Stimulated activated memory B cell treated with anti-CD40 and anti-IgM and Interleukin-4, amounts not matched to agents 10 μg/mL and 1 μg/mL and 100 μg/mL, for 72 hours (primary cell): Measurements from ENCODE around the gene BMPER.

Experiments
- ATAC-seq: fragments of 150-1000 bp; cut with Tn5 transposase; 2 replicates; pipeline ENCODE4 v1.10.0; 2021
- H3K27ac Mint-ChIP-seq: one replicate; pipeline ENCODE4 v1.8.0; 2022; ENCODE audit warnings: mild to moderate bottlenecking, mixed read lengths
- H3K27me3 Mint-ChIP-seq: one replicate; pipeline ENCODE4 v1.8.0; 2022; ENCODE audit warnings: mixed read lengths
- H3K36me3 Mint-ChIP-seq: one replicate; pipeline ENCODE4 v1.8.0; 2022; ENCODE audit warnings: mixed read lengths
- H3K4me1 Mint-ChIP-seq: one replicate; pipeline ENCODE4 v1.8.0; 2022; ENCODE audit warnings: mixed read lengths
- H3K4me3 Mint-ChIP-seq: one replicate; pipeline ENCODE4 v1.8.0; 2022; ENCODE audit warnings: mild to moderate bottlenecking, moderate library complexity, mixed read lengths
- H3K9me3 Mint-ChIP-seq: one replicate; pipeline ENCODE4 v1.8.0; 2022; ENCODE audit warnings: mixed read lengths

Gene BMPER

GRCh38 chr7:34038816-34039470, 133.6 kb downstream of the BMPER start:
- Mint-ChIP-seq H3K36me3 (no peaks in the 10 kb centered on the region), H3K27ac (no peak overlapping the region), H3K27me3 (no peaks in the 10 kb centered on the region), H3K4me3 (no peak overlapping the region), H3K4me1 (no peaks in the 10 kb centered on the region), H3K9me3 (no peaks in the 10 kb centered on the region)
- no peak for ATAC-seq

- no peaks in the 10 kb centered on the region for H3K4me1 Mint-ChIP-seq
- H3K36me3 Mint-ChIP-seq, result no peaks in the 10 kb centered on the region
- no peak overlapping the region for H3K27ac Mint-ChIP-seq
- ATAC-seq, result no peak
- no peaks in the 10 kb centered on the region for H3K9me3 Mint-ChIP-seq
- no peaks in the 10 kb centered on the region for H3K27me3 Mint-ChIP-seq
- H3K4me3 Mint-ChIP-seq, result no peak overlapping the region
These were observed 136.4 kb downstream of the BMPER start for GRCh38 chr7:34041707-34042106.

- Mint-ChIP-seq H3K9me3 (no peaks in the 10 kb centered on the region), H3K36me3 (no peaks in the 10 kb centered on the region), H3K27me3 (no peaks in the 10 kb centered on the region), H3K4me1 (no peaks in the 10 kb centered on the region), H3K27ac (no peak overlapping the region), H3K4me3 (no peak overlapping the region)
- no peak for ATAC-seq
These were observed 137.1 kb downstream of the BMPER start for GRCh38 chr7:34042406-34042805.

- Mint-ChIP-seq H3K36me3 (no peaks in the 10 kb centered on the region), H3K27ac (no peak overlapping the region), H3K9me3 (peaks cover 3% of the 10 kb centered on the region), H3K4me1 (no peaks in the 10 kb centered on the region), H3K27me3 (no peaks in the 10 kb centered on the region), H3K4me3 (no peak overlapping the region)
- ATAC-seq, result no peak
These were observed 138.3 kb downstream of the BMPER start for GRCh38 chr7:34043461-34044305.

GRCh38 chr7:34044306-34044643, 138.9 kb downstream of the BMPER start:
- H3K36me3 Mint-ChIP-seq, result no peaks in the 10 kb centered on the region
- H3K4me1 Mint-ChIP-seq, result no peaks in the 10 kb centered on the region
- H3K27ac Mint-ChIP-seq, result no peak overlapping the region
- peaks cover 3% of the 10 kb centered on the region for H3K9me3 Mint-ChIP-seq
- no peaks in the 10 kb centered on the region for H3K27me3 Mint-ChIP-seq
- no peak for ATAC-seq
- no peak overlapping the region for H3K4me3 Mint-ChIP-seq

GRCh38 chr7:34044734-34045353, 139.5 kb downstream of the BMPER start:
- no peaks in the 10 kb centered on the region for H3K27me3 Mint-ChIP-seq
- ATAC-seq, result no peak
- H3K4me1 Mint-ChIP-seq, result no peaks in the 10 kb centered on the region
- no peaks in the 10 kb centered on the region for H3K36me3 Mint-ChIP-seq
- peaks cover 3% of the 10 kb centered on the region for H3K9me3 Mint-ChIP-seq
- H3K27ac Mint-ChIP-seq, result no peak overlapping the region
- no peak overlapping the region for H3K4me3 Mint-ChIP-seq

GRCh38 chr7:34048445-34048844, 143.1 kb downstream of the BMPER start:
- peaks cover 7% of the 10 kb centered on the region for H3K9me3 Mint-ChIP-seq
- no peaks in the 10 kb centered on the region for H3K27me3 Mint-ChIP-seq
- no peaks in the 10 kb centered on the region for H3K36me3 Mint-ChIP-seq
- no peak overlapping the region for H3K27ac Mint-ChIP-seq
- no peak overlapping the region for H3K4me3 Mint-ChIP-seq
- no peak for ATAC-seq
- no peaks in the 10 kb centered on the region for H3K4me1 Mint-ChIP-seq

- no peak overlapping the region for H3K4me3 Mint-ChIP-seq
- no peaks in the 10 kb centered on the region for H3K4me1 Mint-ChIP-seq
- H3K27me3 Mint-ChIP-seq, result no peaks in the 10 kb centered on the region
- H3K36me3 Mint-ChIP-seq, result no peaks in the 10 kb centered on the region
- H3K27ac Mint-ChIP-seq, result no peak overlapping the region
- no peak for ATAC-seq
- H3K9me3 Mint-ChIP-seq, result peaks cover 4% of the 10 kb centered on the region
These were observed 148.7 kb downstream of the BMPER start for GRCh38 chr7:34054075-34054474.

- no peaks in the 10 kb centered on the region for H3K9me3 Mint-ChIP-seq
- no peak for ATAC-seq
- no peaks in the 10 kb centered on the region for H3K36me3 Mint-ChIP-seq
- no peaks in the 10 kb centered on the region for H3K4me1 Mint-ChIP-seq
- no peak overlapping the region for H3K4me3 Mint-ChIP-seq
- H3K27ac Mint-ChIP-seq, result no peak overlapping the region
- H3K27me3 Mint-ChIP-seq, result no peaks in the 10 kb centered on the region
These were observed 151.8 kb downstream of the BMPER start for GRCh38 chr7:34057136-34057535.

- H3K4me1 Mint-ChIP-seq, result no peaks in the 10 kb centered on the region
- H3K27ac Mint-ChIP-seq, result no peak overlapping the region
- no peaks in the 10 kb centered on the region for H3K9me3 Mint-ChIP-seq
- no peak for ATAC-seq
- no peaks in the 10 kb centered on the region for H3K36me3 Mint-ChIP-seq
- no peaks in the 10 kb centered on the region for H3K27me3 Mint-ChIP-seq
- H3K4me3 Mint-ChIP-seq, result no peak overlapping the region
These were observed 152.6 kb downstream of the BMPER start for GRCh38 chr7:34057956-34058355.

GRCh38 chr7:34058801-34059135, 153.4 kb downstream of the BMPER start:
- H3K36me3 Mint-ChIP-seq, result no peaks in the 10 kb centered on the region
- no peak overlapping the region for H3K4me3 Mint-ChIP-seq
- no peak for ATAC-seq
- no peaks in the 10 kb centered on the region for H3K9me3 Mint-ChIP-seq
- no peaks in the 10 kb centered on the region for H3K27me3 Mint-ChIP-seq
- H3K27ac Mint-ChIP-seq, result no peak overlapping the region
- H3K4me1 Mint-ChIP-seq, result no peaks in the 10 kb centered on the region

- H3K4me1 Mint-ChIP-seq, result no peaks in the 10 kb centered on the region
- no peaks in the 10 kb centered on the region for H3K9me3 Mint-ChIP-seq
- ATAC-seq, result no peak
- H3K27me3 Mint-ChIP-seq, result no peaks in the 10 kb centered on the region
- H3K27ac Mint-ChIP-seq, result no peak overlapping the region
- H3K4me3 Mint-ChIP-seq, result no peak overlapping the region
- no peaks in the 10 kb centered on the region for H3K36me3 Mint-ChIP-seq
These were observed 153.9 kb downstream of the BMPER start for GRCh38 chr7:34059136-34059828.

- H3K4me1 Mint-ChIP-seq, result no peaks in the 10 kb centered on the region
- H3K36me3 Mint-ChIP-seq, result no peaks in the 10 kb centered on the region
- no peak overlapping the region for H3K4me3 Mint-ChIP-seq
- ATAC-seq, result no peak
- no peak overlapping the region for H3K27ac Mint-ChIP-seq
- H3K9me3 Mint-ChIP-seq, result no peaks in the 10 kb centered on the region
- H3K27me3 Mint-ChIP-seq, result no peaks in the 10 kb centered on the region
These were observed 155.0 kb downstream of the BMPER start for GRCh38 chr7:34060196-34060947.

- no peaks in the 10 kb centered on the region for H3K36me3 Mint-ChIP-seq
- no peaks in the 10 kb centered on the region for H3K9me3 Mint-ChIP-seq
- H3K27me3 Mint-ChIP-seq, result no peaks in the 10 kb centered on the region
- no peak overlapping the region for H3K27ac Mint-ChIP-seq
- no peaks in the 10 kb centered on the region for H3K4me1 Mint-ChIP-seq
- H3K4me3 Mint-ChIP-seq, result no peak overlapping the region
- no peak for ATAC-seq
These were observed 155.8 kb downstream of the BMPER start for GRCh38 chr7:34061149-34061548.

GRCh38 chr7:34062341-34062740, 157.0 kb downstream of the BMPER start:
- H3K27ac Mint-ChIP-seq, result no peak overlapping the region
- H3K4me1 Mint-ChIP-seq, result no peaks in the 10 kb centered on the region
- H3K27me3 Mint-ChIP-seq, result no peaks in the 10 kb centered on the region
- no peaks in the 10 kb centered on the region for H3K36me3 Mint-ChIP-seq
- no peak overlapping the region for H3K4me3 Mint-ChIP-seq
- no peaks in the 10 kb centered on the region for H3K9me3 Mint-ChIP-seq
- no peak for ATAC-seq
